ENCODE measurements around the gene ZNF256.

ZNF256 gene

GRCh38 chr19:57947419-57948134 lies at the start of gene ZNF256:
ZNF256 (minus strand) TSS chr19:57947706; CDS start chr19:57947474, 232 bp downstream.
- no peak for TF ChIP-seq ZNF274 (IDR thresholded peaks at IDR 0.05; ENCODE audit: low read depth, low read length)
- H3K4me3 ChIP-seq (ENCODE audit: low read length): peak within 1 kb of the TSS; percentile 86

- no peak overlapping the region for H3K4me3 ChIP-seq (ENCODE audit: low read length)
- TF ChIP-seq ZNF274 (IDR thresholded peaks at IDR 0.05; ENCODE audit: low read depth, low read length): no peak
Observed at GRCh38 chr19:57992841-57993240, 45.3 kb upstream of the ZNF256 start.

GRCh38 chr19:57978586-57979289 lies 31.2 kb upstream of the ZNF256 start:
- H3K4me3 ChIP-seq (ENCODE audit: low read length): no peak overlapping the region
- TF ChIP-seq ZNF274 (IDR thresholded peaks at IDR 0.05; ENCODE audit: low read depth, low read length): peak; percentile 100

- no peak within 1 kb of the TSS for H3K4me3 ChIP-seq (ENCODE audit: low read length)
- TF ChIP-seq ZNF274 (IDR thresholded peaks at IDR 0.05; ENCODE audit: low read depth, low read length): no peak
Observed at GRCh38 chr19:57974434-57974833, 26.9 kb upstream of the ZNF256 start, which contains the start of gene C19orf18. C19orf18 (minus strand) TSS chr19:57974534; CDS start chr19:57974432, 102 bp downstream.

- no peak overlapping the region for H3K4me3 ChIP-seq (ENCODE audit: low read length)
- no peak for TF ChIP-seq ZNF274 (IDR thresholded peaks at IDR 0.05; ENCODE audit: low read depth, low read length)
Observed at GRCh38 chr19:57964761-57965160, 17.3 kb upstream of the ZNF256 start.

GRCh38 chr19:57961785-57962184 lies 14.3 kb upstream of the ZNF256 start:
- TF ChIP-seq ZNF274 (IDR thresholded peaks at IDR 0.05; ENCODE audit: low read depth, low read length): no peak

GRCh38 chr19:57954996-57955395 lies 7.5 kb upstream of the ZNF256 start:
- no peak for TF ChIP-seq ZNF274 (IDR thresholded peaks at IDR 0.05; ENCODE audit: low read depth, low read length)
- H3K4me3 ChIP-seq (ENCODE audit: low read length): no peak overlapping the region

More at GRCh38 chr19:57961785-57962184, 14.3 kb upstream of the ZNF256 start:
- no peak overlapping the region for H3K4me3 ChIP-seq (ENCODE audit: low read length)

- TF ChIP-seq ZNF274 (IDR thresholded peaks at IDR 0.05; ENCODE audit: low read depth, low read length): no peak
- H3K4me3 ChIP-seq (ENCODE audit: low read length): no peak overlapping the region
Observed at GRCh38 chr19:57949702-57950101, 2.2 kb upstream of the ZNF256 start.

GRCh38 chr19:57949296-57949695 lies 1.8 kb upstream of the ZNF256 start:
- TF ChIP-seq ZNF274 (IDR thresholded peaks at IDR 0.05; ENCODE audit: low read depth, low read length): no peak
- no peak overlapping the region for H3K4me3 ChIP-seq (ENCODE audit: low read length)

GRCh38 chr19:57947088-57947418 lies 453 bp downstream of the ZNF256 start:
- H3K4me3 ChIP-seq (ENCODE audit: low read length): peak overlapping the region; percentile 86
- TF ChIP-seq ZNF274 (IDR thresholded peaks at IDR 0.05; ENCODE audit: low read depth, low read length): no peak

- H3K4me3 ChIP-seq (ENCODE audit: low read length): peak overlapping the region; percentile 86
- no peak for TF ChIP-seq ZNF274 (IDR thresholded peaks at IDR 0.05; ENCODE audit: low read depth, low read length)
Observed at GRCh38 chr19:57946316-57946715, 1.2 kb downstream of the ZNF256 start.

- peak; percentile 37; the same call in 1 of the 2 replicates for TF ChIP-seq ZNF274 (IDR thresholded peaks at IDR 0.05; ENCODE audit: low read depth, low read length)
- H3K4me3 ChIP-seq (ENCODE audit: low read length): no peak overlapping the region
Observed at GRCh38 chr19:57941593-57941992, 5.9 kb downstream of the ZNF256 start.

- no peak overlapping the region for H3K4me3 ChIP-seq (ENCODE audit: low read length)
- TF ChIP-seq ZNF274 (IDR thresholded peaks at IDR 0.05; ENCODE audit: low read depth, low read length): no peak
Observed at GRCh38 chr19:57935731-57936130, 11.8 kb downstream of the ZNF256 start.

- no peak for TF ChIP-seq ZNF274 (IDR thresholded peaks at IDR 0.05; ENCODE audit: low read depth, low read length)
- peak within 1 kb of the TSS; percentile 74; the same call in 1 of the 2 replicates for H3K4me3 ChIP-seq (ENCODE audit: low read length)
Observed at GRCh38 chr19:57934820-57935665, 12.5 kb downstream of the ZNF256 start, which contains the start of gene ZNF418. ZNF418 (minus strand) TSS chr19:57935402; CDS start chr19:57933822, 1,580 bp downstream.

Data from GM08714 (cell line).